NCI-H2196 treated with DMSO at 0.1 percent for 48 hours (cell line): ENCODE data around the gene GARIN5B.

Experiments used
- DNase-seq: peaks from one replicate; lab custom pipeline; 2025; ENCODE audit not compliant: unreplicated experiment; lab: John Stamatoyannopoulos, UW

The GARIN5B gene

GRCh38 chr19:55389386-55390317 is 26.6 kb upstream of the GARIN5B start:
- no peak for DNase-seq

GRCh38 chr19:55387736-55388497 is 24.9 kb upstream of the GARIN5B start:
- DNase-seq: no peak

DNA sequence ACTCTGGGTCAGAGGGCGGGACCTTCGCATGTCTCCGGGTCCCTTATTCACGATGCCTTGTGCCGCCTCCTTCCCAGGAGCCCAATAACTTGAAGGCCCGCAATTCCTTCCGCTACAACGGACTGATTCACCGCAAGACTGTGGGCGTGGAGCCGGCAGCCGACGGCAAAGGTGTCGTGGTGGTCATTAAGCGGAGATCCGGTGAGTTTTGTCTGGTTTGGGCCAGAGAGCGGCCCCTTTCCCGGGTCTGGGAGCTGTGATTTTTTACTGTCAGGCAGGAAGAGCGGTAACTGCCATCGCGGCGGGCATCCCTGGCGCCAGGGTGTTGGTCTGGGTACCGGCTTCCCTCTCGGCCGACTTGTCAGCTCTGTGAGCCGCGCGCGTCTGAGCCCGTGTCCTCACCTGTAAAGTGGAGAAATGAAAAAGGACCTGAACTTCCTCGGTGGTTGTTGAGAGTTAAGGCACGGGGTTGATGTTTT is 23.5 kb upstream of the GARIN5B start:
- no peak for DNase-seq

DNA sequence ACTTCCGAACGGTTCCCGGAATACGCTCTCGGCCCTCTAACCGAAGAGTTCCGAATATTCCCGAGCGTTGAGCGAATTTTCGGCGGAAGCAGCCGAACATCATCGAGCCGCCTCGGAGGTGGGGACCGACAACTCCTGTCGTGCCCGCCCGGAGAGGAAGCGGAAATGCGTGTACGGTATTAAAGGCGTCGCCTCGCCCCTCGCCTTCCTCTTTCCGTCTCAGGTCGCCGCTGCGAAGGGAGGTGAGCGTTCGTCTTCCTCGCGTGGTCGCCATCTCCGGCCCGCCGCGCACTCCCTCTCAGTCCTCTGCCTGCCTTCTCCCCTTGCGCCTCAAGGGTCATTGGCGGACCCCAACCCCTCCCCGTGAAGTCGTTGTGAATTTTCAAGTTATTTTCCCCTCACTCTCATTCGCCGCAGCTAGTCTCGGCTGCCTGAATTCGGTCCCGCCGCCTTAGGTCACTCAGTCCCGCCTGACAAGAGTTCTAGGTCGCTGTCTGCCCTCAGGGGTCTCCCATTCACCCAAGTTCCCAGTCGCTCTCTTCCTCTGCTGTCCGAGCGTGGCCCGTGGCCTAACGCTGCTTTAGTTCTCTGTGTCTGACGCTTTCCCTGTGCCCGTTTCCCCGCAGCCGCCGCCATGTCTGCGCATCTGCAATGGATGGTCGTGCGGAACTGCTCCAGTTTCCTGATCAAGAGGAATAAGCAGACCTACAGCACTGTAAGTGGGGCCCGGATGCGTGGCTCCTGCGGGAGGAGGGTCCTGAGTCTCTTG is 22.8 kb upstream of the GARIN5B start, which contains the start of gene RPL28:
Gene RPL28 (plus strand): TSS at position 209 of the 769 bp plus-strand sequence. CDS start 426 bp downstream, at position 635.
- peak; percentile 95 for DNase-seq

GRCh38 chr19:55384920-55385723 is 22.1 kb upstream of the GARIN5B start:
- peak; percentile 87 for DNase-seq

DNA sequence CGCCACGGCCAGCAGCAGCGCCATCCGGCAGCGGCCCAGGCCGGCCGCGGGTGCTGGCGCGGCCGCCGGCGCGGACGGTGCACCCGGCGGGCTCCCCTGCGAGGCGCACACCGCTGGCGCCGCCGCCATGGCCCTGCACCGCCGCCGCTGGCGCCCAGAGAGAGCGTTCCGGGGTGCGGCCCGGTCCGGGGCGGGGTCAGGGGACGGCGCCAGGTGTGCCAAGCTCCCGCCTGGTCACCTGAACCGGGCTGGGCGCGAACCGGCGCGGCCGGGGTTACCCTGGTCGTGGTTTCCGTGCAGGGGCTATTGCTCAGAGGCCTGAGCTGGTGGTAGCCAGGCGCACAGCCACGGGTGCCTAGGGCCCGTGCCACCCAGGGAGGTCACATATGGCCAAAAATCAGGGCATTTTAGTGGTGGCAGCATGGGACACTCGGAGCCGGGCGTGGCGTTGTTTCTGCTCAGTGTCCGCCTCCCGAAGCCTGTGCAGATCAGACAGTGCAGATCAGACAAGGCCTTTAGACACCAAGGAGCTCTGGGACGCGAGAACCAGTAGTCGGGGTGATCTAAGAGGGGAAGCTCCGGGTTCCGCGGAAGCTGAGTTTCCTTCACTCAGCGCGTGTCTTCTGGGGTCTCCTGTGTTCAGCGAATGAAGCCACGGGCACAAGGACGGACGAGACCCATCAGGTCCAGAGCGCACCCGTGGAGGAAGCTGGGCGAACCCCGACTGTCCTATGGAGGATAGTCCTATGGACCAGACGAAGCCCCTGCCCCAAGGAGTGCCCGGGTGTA is 21.3 kb upstream of the GARIN5B start, which contains the start of gene TMEM238:
Gene TMEM238 (minus strand): TSS at position 162 of the 789 bp plus-strand sequence. CDS start 33 bp downstream, at position 129.
- peak; percentile 22 for DNase-seq

- peak; percentile 24 for DNase-seq
These were observed 20.4 kb upstream of the GARIN5B start for GRCh38 chr19:55383279-55384130.

GRCh38 chr19:55382522-55383054 is 19.5 kb upstream of the GARIN5B start:
- no peak for DNase-seq

- DNase-seq: no peak
These were observed 19.0 kb upstream of the GARIN5B start for GRCh38 chr19:55382013-55382412.

DNA sequence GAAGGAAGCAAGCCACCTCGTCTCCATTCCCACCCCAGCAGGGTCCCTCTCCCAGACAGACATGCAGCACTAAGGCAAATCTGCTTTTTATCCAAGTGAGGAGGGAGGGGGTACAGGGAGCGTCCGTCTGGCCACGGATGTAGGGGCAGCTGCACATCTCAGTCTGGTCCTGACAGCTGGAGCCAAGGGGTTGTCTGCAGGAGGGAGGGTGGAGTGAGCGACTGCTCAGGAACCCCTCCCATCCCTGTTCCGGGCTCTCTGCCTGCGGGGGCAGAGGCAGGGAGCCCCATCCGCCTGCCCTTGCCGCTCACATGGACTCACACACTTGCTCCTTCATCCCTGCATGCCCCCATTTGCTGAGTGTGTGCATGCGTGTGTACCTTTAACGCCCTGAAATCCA is 16.1 kb upstream of the GARIN5B start:
- no peak for DNase-seq

GRCh38 chr19:55377356-55378131 is 14.5 kb upstream of the GARIN5B start:
- DNase-seq: no peak

DNA sequence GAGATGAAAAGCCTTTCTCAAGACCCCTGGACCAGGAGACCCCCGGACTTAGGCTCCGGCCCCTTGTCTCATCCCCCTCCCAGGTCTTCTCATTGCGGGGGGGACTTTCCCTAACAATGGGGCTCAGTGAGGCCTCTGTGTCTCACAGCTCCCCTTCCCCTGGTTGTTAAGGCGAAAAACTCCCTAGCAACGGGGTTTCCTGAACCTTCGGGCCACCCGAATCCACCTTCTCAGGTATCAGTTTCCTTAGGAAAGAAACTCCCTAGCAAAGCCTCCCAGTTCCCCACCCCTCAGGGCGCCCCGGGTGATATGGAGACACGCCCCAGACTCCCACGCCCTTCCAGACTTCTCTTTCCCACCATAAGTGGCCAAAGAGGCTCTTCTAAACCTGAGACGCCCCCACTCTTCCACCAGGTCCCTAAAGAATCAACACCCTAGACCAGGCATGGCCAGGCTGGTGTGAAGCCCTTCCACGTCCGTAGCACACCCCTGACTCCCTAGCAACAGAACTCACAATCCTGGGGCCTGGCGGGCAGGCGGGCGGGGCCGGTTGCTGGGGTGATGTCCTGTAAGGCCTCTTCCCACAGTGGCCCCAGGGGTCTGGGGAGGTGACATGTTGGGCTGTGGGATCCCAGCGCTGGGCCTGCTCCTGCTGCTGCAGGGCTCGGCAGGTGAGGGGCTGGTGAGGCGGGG is 13.3 kb upstream of the GARIN5B start, which contains the start of gene TMEM190:
Gene TMEM190 (plus strand): TSS at position 586 of the 693 bp plus-strand sequence. CDS start 28 bp downstream, at position 614.
- no peak for DNase-seq

- DNase-seq: no peak
These were observed 11.1 kb upstream of the GARIN5B start for GRCh38 chr19:55373993-55374757.

- DNase-seq: no peak
These were observed 10.4 kb upstream of the GARIN5B start for GRCh38 chr19:55373306-55373992.
